ENCODE measurements around the gene MECR.

MECR gene

DNA sequence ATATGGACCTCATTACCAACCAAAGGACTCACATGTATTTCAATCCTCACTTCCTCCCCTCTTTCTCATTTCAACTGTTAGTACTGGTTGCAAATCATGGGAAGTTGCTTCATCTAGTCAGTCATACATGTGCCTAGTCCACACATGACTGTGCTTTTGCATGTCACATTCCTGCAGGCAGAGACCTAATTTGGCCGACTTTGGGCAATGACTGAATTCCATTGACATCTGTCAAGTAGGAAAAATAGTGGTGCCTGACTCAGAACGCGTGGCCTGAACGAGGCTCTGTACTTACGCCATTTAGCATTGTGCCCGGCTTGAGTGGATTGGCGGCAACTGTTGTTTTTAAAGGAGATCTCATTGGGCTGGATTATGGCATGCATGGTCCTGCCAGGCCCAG is 23.6 kb upstream of the MECR start:
- no peak for DNase-seq

DNA sequence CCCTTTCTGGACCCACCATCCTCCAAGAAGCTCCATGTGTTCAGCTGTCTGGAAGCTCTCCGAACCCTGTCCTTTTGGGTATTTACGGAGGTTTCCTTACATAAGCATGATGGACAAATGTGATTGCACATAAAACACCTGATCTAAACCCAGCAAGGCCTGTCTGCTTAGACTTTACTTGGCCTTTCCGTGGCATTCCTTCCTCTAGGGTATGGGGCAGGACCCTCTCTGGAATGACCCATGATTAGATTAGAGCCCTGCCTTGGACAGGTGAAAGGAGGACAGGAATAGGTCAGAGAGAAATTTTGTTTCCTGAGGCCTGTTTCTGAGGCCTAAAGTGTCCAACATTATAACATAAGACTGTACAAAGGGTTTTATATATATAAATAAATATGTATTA is 22.4 kb upstream of the MECR start:
- DNase-seq, result no peak

DNA sequence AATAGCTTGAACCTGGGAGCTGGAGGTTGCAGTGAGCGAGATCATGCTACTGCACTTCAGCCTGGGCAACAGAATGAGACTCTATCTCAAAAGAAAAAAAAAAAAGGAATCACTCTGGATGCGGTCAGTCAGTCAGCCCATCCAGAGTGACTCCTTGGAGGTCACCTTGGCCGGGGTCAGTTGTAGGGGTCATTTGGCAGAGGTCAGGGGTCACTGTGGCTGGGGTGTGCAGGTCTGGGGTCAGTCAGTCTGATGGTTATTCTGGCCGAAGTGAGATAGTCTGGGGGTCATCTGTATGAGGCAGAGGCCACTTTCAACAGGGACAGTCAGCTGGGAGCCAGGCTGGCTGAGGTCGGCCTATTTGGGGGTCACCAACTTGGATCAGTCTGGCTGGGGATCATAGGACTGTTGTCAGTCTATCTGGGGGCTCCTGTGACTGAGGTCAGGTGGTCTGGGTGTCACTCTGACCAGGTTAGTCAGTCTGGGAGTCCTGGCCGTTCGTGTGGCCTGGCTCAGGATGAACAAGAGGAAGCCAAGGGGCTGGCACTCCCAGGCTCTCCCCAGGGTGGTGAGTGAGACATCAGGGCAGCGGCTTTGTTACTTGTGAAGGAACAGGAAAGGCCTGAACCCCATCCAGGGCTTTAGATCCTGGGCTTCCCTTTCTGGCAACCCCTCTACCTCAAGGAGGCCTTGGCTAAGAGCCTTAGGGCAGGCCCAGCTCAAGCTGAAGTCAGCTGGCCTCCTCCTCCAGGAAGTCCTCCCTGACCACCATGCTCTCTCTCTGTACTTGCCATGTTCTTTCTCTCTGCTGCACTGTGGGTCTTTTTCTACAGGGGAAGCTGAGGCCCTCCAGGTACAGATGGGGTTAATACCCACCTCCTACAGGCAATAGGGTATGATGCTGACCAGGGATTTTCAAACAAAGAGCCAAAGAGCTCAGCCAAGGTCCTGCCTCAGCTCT is 20.7 kb upstream of the MECR start:
- no peak for DNase-seq

GRCh38 chr1:29249951-29250581 is 19.3 kb upstream of the MECR start:
- no peak for DNase-seq

GRCh38 chr1:29249170-29249691 is 18.5 kb upstream of the MECR start:
- DNase-seq, result no peak

- no peak for DNase-seq
Observed at GRCh38 chr1:29248409-29248808, 17.7 kb upstream of the MECR start.

DNA sequence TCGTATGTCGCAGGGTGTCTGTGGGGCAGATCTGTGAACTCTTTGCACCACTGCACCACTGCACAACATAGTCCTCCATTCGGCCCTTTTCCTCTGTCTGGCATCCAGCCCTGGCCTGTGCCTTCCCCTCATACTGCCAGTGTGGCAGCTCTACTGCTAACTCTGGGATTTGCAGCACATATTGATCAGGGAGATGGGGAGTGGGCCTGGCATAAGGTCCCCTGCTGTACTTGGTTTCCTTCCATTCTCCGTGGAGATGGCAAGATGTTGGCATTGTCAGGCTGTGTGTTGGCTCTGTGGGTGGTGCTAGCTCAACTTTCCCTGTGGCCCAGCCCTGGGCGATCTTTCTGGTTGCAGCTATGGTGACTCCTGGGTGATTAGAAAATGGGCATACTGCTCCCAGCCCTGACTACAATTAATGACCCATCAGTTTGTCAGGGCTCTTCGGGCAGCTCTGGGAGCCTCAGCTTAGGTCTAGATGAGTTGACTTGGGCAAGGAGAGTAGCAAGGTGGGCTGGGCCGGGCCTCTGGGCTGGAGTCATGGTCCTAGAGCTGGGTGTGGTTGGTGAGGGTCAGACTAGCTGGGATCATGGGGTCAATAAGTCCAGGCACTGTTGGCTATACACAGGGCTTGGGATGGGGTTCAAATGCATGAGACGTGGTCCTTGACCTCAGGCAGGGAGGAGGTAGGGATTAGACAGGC is 17.0 kb upstream of the MECR start:
- no peak for DNase-seq

DNA sequence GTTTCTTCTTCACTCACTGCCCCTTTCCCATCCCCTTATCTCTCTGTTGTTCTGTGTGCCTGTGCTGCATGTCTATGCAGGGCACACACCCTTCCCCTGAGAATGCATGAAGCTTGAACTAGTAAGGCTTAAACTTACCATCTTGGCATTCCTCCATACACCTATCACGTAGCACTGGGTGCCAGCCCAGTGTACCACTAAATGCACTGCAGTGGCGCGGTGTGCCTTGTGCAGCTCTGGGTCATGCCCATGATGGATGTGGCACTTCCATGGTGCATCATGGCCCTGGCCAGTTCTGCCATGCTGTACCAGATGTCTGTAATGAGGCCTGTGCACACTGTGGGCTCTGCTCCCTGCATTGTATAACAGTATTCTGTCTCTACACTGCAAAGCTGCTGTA is 16.3 kb upstream of the MECR start:
- no peak for DNase-seq

DNA sequence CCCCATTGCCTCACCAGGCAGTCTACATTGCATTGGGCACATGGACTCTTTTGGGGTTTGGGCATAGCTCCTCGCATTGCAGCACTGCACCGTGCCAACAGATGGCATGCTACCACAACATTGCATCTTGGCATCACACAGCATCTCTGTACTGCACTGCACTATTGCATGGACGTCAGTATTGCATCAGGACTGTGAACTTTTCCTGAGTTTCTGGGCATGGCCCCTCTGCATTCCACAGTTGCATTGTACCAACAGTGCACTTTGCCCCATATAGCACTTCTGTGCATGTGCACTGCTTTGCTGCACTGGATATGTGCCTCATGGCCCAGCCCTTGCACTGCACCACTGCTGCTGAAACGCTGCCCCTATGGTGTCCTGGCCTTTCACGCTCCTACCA is 15.1 kb upstream of the MECR start:
- DNase-seq, result no peak

- DNase-seq, result no peak
Observed at GRCh38 chr1:29245261-29245660, 14.5 kb upstream of the MECR start.

GRCh38 chr1:29243871-29244200 is 13.1 kb upstream of the MECR start:
- no peak for DNase-seq

DNA sequence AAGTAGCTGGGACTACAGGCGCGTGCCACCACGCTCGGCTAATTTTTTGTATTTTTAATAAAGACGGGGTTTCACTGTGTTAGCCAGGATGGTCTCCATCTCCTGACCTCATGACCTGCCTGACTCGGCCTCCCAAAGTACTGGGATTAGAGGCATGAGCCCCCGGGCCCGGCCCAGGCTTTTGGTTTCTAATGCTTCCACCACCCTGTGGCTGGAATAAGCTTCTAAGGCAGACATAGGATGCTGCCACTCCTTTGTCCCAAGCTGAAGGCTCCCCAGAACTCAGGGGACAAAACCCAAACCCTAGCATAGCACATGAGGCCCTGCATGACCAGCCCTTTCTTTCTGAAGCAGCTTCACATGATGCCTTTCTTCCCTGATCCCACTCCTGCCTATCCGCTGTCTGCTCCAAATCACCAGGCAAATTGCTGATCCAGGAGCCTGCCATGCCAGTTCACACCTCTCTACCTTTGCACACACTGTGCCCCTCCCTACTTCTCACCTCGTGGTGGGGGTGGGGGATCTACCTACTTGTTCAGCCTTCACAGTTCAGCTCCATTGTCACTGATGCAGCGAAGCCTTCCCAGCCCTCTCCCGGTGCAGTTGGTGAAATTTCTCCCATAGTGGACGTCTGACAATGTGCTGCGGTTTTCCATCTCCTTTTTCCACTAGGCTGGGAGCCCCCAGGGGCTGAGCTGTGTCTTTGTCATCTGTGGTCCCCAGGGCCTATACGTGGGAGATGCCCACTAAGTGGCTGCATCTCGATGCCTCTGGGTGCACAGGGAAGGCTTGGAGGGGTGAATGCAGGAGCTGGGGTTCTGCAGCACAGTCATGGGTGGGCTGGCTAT is 12.5 kb upstream of the MECR start:
- DNase-seq, result no peak

GRCh38 chr1:29240986-29241385 is 10.3 kb upstream of the MECR start:
- no peak for DNase-seq

- no peak for DNase-seq
Observed at GRCh38 chr1:29240400-29240837, 9.7 kb upstream of the MECR start.

DNA sequence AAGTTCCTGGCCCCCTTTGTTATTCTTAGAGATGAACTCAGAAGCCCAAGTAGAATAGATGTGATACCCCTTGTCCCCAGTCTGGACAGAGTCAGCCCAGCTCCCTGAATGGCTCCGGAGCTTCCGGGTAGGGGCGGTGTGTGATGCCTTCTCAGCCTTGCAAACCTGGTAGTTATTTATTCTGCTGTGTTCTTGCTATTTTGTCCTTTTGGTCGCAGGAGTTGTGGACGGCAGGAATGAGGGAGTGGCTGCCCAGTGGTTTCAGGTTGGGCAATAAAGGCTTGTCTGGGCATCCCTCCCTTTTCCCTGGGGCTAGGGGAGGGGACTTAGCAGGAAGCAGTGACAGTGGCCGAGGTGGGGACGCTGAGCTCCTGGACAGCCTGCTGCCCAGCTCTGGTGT is 8.4 kb upstream of the MECR start:
- DNase-seq, result no peak

DNA sequence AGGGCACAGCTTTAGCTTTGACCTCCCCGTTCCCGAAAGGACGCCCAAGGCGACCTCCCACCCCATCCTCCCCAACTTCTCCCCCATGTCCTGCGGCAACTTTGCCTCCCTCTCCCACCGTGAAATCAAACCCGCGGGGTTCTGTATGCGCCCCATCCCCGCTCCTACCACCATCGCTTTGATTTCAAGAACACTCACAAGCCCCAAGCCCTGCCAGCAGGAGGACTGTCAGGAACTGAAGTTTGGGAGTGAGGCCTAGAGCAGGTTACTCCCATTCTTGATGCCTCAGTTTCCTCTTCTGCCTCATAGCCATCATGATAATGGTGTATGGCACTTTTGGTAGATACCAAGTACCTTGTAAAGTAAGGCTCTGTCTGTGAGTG is 7.9 kb upstream of the MECR start:
- DNase-seq, result no peak

DNA sequence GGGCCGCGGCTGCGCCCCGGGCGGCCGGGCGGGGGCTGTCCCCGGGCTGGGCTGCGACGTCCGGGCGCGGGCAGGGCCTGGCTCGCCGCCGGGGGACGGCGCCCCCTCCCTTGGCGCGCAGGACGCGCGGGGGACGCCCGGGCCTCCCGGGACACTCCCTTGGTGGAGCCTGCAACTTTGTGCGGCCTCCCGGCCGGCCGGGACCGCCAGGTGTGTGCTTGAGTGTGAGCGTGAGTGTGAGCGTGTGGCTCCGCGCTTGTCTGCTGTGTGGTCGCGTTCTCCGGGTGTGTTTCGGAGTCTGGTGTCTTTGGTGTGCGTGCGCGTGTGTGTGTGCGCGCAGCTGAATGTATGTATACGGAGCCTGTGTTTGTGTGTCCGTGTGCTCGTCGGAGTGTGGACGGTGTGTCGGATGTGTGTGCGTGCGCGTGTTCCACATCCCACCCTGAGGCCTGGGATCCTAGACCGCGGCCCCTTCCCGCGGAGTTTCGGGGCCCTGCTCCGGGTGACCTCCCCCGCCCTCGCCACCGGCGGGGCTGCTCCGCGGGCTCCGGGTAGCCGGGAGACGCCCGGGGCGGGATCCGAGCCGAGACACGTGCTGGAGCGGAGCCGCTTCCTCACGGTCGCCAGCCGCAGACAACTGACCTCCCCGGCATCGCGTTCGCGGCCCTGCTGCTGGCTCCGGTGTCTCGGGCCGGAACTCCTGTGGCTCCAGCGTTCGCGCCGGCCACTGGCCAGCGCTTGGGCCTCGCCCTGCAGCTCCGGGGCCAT is 7.3 kb upstream of the MECR start:
- no peak for DNase-seq

DNA sequence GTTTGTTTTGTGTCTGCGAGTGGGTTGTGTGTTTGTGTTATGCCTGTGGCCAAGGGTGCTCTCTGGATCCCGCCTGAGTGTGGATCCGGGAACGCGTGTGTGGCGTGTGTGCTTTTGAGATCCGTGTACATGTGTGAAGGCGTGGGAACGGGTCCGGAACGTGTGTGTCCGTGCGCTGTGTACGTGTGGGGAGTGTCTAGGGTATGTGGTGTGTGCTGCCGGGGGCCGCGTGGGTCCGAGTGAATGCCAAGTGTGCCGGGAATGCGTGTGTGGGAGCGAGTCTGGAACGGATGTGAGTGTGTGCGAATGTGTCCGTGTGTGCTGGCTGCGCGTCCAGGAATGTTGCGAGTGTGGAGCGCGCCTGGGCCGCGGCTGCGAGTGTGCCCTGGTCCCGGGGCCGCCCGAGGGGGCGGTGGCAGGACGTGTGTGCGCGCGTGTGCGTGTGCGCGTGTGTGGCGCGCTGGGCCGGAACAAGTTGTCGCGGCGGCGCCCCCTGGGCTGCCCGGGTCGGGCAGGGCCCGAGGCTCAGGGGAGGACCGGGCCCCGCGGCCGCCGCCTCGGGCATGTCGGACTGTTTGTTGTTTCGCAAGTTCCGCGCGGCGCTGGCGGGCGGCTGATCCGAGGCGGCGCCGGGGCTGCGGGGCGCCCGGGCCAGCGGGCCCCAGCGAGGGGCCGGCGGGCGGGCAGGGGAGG is 6.5 kb upstream of the MECR start:
- DNase-seq, result no peak

- DNase-seq, result no peak
Observed at GRCh38 chr1:29236712-29237128, 6.0 kb upstream of the MECR start.

GRCh38 chr1:29235955-29236711 is 5.4 kb upstream of the MECR start, which contains the start of gene PTPRU:
Gene PTPRU (plus strand): TSS chr1:29236522. CDS start chr1:29236645, 123 bp downstream.
- peak; percentile 60 to 78 (median 66) for DNase-seq
